ENCODE measurements around the gene TOB2. TPM values are rescaled to one million over a fixed set of nuclear protein-coding genes. Genes with fewer than 3 reads are reported as not detected.
"Not testable (repeated sequence)": the region's sequence is repeated elsewhere in the genome, so short reads cannot be mapped to it uniquely, and the experiment has no call there.

The TOB2 gene
- total RNA-seq, 4 donors from 2014 or later, result 31.5 to 45.9 (median 37.9) TPM

DNA sequence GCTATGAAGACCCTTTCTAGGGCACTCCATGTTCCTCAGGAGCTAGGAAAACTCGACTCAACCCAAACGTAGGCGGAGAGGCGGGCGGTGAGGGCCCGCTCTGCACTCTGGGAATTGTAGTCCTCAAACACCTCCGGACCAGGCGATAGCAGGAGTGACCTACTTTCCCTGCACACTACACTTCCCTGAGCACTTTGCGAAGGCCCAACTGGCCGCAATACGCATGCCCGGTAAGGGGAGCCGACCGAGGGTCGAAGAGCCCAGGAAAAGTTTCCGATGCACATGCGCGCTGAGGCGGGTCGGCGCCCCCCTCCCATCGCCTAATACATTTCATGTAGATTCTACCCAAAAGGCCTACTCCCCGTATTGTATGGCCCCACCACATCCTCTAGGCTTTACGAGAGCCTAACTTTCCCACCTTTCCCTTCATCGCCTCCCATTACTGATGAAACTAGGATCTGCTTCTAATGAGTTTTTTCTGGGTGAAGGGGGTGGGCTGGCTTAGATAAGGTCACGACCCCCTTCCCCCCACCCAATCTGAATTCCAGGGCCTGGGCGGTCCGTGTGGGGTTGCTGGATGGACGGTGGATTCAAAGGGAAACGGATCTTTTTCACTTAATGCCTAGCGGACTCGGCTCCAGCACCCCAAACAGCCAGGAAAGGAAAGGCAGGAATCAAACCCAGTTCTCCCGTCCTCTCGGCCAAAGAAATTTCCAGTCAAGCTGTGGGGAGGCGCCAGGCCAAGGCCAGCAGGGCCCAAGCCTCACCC is 2.1 kb downstream of the TOB2 start:
- DNase-seq (ENCODE audit: low spot score in 2 of 2), result peak; percentile 93 to 97
- peak overlapping the region; percentile 97 for H3K4me3 ChIP-seq (ENCODE audit: low read depth, poor library complexity, severe bottlenecking)
- TF ChIP-seq, protein P1, sequence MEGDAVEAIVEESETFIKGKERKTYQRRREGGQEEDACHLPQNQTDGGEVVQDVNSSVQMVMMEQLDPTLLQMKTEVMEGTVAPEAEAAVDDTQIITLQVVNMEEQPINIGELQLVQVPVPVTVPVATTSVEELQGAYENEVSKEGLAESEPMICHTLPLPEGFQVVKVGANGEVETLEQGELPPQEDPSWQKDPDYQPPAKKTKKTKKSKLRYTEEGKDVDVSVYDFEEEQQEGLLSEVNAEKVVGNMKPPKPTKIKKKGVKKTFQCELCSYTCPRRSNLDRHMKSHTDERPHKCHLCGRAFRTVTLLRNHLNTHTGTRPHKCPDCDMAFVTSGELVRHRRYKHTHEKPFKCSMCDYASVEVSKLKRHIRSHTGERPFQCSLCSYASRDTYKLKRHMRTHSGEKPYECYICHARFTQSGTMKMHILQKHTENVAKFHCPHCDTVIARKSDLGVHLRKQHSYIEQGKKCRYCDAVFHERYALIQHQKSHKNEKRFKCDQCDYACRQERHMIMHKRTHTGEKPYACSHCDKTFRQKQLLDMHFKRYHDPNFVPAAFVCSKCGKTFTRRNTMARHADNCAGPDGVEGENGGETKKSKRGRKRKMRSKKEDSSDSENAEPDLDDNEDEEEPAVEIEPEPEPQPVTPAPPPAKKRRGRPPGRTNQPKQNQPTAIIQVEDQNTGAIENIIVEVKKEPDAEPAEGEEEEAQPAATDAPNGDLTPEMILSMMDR (IDR thresholded peaks at IDR 0.05), result no peak
- no peak for TF ChIP-seq POLR2A (IDR thresholded peaks at IDR 0.05)
- intact Hi-C loops (cut with DNase I; ENCODE audit: low total_unique reads), result no loop called here
- WGBS, 2 donors, result 0 to 1% methylated on average over 35 of the region's 35 CpGs

DNA sequence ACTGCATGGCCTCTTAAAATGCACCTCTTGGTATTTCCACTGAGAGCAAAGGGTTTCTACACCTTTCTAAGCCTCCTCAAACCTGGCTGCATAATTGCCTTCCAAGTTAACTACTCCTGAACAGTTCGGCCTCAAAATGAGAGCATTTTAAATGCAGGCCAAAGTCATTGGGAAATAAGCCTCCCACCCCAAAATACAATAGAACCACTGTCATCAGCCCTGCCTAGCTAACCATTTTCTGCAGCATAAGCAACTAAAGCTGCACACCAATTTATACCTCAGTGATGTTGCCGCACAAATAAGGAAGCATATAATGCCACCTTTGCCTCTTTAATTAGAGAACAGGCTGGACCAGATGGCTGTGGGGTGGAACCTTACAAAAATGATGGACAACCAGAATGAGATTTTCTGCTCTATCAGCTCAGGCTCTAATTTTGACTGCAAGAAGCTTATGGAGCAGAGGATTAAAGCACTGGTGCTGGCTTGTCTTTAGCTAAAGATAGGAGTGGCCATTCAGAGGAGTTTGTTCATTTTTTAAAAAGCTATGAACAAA is 4.3 kb downstream of the TOB2 start:
- TF ChIP-seq POLR2A (IDR thresholded peaks at IDR 0.05), result no peak
- DNase-seq (ENCODE audit: low spot score in 2 of 2), result no peak
- H3K4me3 ChIP-seq (ENCODE audit: low read depth, poor library complexity, severe bottlenecking), result no peak overlapping the region
- 35 to 61% methylated on average over 2 of the region's 2 CpGs for WGBS, 2 donors
- intact Hi-C loops (cut with DNase I; ENCODE audit: low total_unique reads), result no loop called here

DNA sequence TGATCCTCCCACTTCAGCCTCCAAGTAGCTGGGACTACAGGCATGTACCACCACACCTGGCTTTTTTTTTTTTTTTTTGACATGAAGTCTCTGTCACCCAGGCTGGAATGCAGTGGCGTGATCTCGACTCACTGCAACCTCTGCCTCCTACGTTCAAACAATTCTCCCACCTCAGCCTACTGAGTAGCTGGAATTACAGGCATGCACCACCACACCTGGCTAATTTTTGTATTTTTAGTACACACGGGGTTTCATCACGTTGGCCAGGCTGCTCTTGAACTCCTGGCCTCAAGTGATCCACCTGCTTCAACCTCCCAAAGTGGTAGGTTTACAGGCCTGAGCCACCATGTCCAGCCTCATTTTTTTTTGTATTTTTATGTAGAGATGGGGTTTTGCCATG is 6.1 kb downstream of the TOB2 start:
- H3K4me3 ChIP-seq (ENCODE audit: low read depth, poor library complexity, severe bottlenecking); intact Hi-C loops (cut with DNase I; ENCODE audit: low total_unique reads); DNase-seq (ENCODE audit: low spot score in 2 of 2): not testable (repeated sequence)
- WGBS, 2 donors, result 79 to 84% methylated on average over 5 of the region's 5 CpGs

DNA sequence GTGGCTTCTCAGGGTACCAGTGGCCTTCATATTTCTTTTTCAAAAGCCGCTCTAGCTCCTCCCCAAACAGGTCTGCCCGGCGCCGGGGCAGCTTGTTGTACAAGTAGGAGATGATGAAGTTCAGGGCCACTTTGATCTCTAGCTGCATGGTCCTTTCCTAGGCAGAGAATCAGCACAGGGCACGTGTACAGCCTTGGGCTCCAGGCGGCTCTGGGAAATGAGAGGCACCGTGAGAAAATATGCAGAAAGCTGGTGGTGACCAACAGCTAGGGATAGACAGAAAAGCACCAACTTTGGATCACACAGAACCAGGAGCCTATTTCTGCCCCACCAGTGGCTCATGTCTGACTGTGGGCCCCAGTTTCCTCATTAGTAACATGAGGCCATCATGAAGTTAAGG is 9.4 kb downstream of the TOB2 start:
- 85 to 87% methylated on average over 7 of the region's 7 CpGs for WGBS, 2 donors
- H3K4me3 ChIP-seq (ENCODE audit: low read depth, poor library complexity, severe bottlenecking), result no peak overlapping the region
- DNase-seq (ENCODE audit: low spot score in 2 of 2), result no peak
- TF ChIP-seq, protein P1 (IDR thresholded peaks at IDR 0.05), result no peak
- no peak for TF ChIP-seq POLR2A (IDR thresholded peaks at IDR 0.05)
- intact Hi-C loops (cut with DNase I; ENCODE audit: low total_unique reads), result no loop called here

DNA sequence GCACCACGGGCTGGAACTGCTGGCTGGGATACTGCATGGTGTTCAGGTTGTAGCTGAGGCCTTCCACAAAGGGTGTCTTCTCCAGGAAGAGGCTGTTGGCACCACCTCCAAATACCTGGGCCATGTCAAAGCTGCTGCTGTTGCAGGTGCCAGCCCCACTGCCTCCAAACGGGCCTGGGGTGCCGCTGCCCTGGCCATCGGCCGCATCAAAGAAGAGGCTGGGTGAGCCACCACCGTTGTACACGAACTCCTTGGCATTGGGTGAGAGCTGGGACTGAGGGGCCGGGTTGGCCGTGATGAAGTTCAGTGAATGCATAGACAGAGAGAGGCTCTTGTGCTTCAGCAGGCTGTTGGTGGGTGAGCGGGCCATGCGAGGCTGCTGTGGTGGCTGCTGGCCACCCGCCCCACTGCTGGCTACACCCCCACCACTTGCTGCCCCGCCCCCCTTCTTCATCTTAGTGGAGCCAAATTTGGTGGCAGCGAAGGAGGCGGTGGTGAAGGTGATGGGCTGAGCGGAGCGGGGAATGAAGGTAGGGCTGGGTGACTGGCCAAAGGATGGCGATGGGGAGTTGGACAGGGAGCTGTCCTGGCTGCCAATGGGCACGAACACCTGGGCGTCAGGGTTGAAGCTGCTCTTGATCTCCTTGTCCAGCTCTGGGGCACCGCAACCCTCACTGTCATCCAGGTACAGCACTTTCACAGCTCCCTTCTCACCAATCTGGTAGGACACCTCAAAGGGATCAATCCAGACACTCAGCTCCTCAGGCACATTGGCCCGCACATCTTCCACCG is 10.1 kb downstream of the TOB2 start:
- TF ChIP-seq POLR2A (IDR thresholded peaks at IDR 0.05), result no peak
- TF ChIP-seq, protein P1 (IDR thresholded peaks at IDR 0.05), result no peak
- no peak for DNase-seq (ENCODE audit: low spot score in 2 of 2)
- intact Hi-C loops (cut with DNase I; ENCODE audit: low total_unique reads), result no loop called here
- WGBS, 2 donors, result 80 to 83% methylated on average over 23 of the region's 23 CpGs
- H3K4me3 ChIP-seq (ENCODE audit: low read depth, poor library complexity, severe bottlenecking), result no peak overlapping the region

DNA sequence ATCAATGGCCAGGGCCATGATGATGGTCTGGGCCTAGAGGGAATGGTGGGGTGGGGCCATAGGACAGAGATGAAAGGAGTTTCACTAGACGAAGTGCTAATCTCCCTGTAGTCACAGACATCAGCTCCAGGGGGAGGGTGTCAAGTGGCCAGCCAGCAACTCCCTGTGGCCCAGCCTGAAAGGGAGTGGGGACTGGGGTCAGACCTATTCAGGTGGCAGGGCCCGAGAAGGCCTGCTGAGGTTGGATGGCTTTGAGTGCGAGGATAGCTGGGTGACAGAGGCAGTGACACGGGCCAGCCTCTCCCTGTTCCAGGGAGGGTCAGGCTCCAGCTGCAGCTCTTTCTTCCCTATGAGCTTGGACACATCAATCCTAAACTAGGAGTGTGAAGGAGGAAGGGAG is 11.0 kb downstream of the TOB2 start:
- 67 to 74% methylated on average over 4 of the region's 4 CpGs for WGBS, 2 donors
- intact Hi-C loops (cut with DNase I; ENCODE audit: low total_unique reads), result no loop called here
- no peak for DNase-seq (ENCODE audit: low spot score in 2 of 2)
- TF ChIP-seq, protein P1 (IDR thresholded peaks at IDR 0.05), result no peak
- TF ChIP-seq POLR2A (IDR thresholded peaks at IDR 0.05), result no peak
- no peak overlapping the region for H3K4me3 ChIP-seq (ENCODE audit: low read depth, poor library complexity, severe bottlenecking)

DNA sequence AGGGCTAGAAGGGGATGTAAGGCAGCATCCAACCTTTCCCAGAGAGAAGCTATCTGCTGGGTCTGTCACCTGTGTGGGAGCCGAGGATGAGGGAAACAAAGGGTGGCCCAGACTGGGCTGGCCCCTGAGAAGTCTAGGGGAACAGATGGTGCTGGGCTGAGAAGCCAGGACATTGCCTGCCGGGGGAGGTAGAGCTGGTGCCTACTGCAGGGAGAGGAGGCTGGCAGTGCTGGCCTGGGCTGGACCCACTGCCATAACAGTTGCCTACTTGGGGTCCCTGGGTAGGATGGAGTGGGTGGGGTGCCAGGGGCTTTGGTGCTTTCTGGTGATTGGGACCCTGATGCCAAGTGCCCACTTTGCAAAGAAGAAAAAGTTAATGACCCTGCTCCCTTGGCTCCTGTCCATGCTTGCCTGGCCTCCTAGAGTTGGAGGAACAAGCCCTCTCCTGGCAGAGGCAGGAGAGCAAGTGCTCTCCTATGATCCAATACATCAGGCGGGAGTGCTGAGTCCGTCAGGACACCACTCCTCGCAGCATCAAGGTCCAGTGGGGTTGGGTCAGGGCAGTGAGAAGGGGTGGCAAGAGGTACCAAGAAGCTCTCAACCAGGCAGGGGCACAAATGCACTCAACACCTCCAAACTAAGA is 12.1 kb downstream of the TOB2 start:
- H3K4me3 ChIP-seq (ENCODE audit: low read depth, poor library complexity, severe bottlenecking); intact Hi-C loops (cut with DNase I; ENCODE audit: low total_unique reads); DNase-seq (ENCODE audit: low spot score in 2 of 2): not testable (repeated sequence)
- 71 to 86% methylated on average over 5 of the region's 5 CpGs for WGBS, 2 donors

DNA sequence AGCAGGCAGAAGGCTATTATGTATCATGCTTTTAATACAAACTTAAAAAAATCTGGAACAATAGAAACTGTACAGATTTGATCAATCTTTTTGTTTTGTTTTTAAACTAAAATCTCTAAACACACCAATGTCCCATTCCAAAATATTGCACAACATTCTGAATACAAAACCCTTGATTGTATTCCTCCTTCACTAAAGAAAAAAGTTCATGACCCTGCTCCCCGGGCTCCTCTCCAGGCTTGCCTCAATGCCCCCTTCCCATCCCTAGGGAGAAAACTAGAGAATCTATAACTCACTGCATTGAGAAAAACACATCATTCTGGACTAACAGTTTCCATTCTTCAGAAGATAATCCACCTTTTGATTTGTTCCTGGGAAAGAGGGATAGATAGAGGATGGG is 13.1 kb downstream of the TOB2 start:
- DNase-seq (ENCODE audit: low spot score in 2 of 2); H3K4me3 ChIP-seq (ENCODE audit: low read depth, poor library complexity, severe bottlenecking); intact Hi-C loops (cut with DNase I; ENCODE audit: low total_unique reads): not testable (repeated sequence)
- WGBS, 2 donors, result 56 to 58% methylated on average over 1 of the region's 1 CpG
